ENCODE results near the gene ITGB6. TPM values are rescaled to one million over a fixed set of nuclear protein-coding genes. Genes with fewer than 3 reads are reported as not detected.

ITGB6 gene
- total and polyA plus RNA-seq, 2 donors (not counting 1 experiment from before 2014, with no cell fraction given), result 0.01 TPM; not detected in 1

DNA sequence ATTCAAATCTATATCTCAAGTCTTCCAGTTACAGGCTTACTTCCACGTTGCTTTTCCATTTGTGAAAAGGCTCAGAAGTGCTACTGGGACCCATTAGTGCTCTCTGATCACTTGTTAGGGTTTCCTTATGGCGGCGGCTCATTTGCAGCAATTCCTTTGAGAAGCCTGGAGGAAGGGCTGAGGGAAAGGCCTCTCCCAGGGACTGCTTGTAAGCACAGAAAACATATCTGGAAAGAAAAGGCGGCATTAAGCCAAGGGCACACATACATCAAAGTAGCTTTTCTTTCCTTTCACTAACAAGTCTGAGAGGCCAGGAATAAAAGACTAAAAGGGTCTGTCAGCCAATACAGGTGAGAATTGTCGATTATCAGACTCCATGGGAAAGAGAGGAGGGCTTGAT, 39.4 kb upstream of the ITGB6 start:
- H3K4me1 ChIP-seq (ENCODE audit: control insufficient read depth, extremely low read depth, insufficient read depth, low read length), result peaks cover 5% of the 10 kb centered on the region
- H2AFZ ChIP-seq (ENCODE audit: low read length), result no peak overlapping the region
- H3K27me3 ChIP-seq (ENCODE audit: control insufficient read depth, insufficient read depth, low read length), result no peaks in the 10 kb centered on the region
- H3K9me3 ChIP-seq (ENCODE audit: control insufficient read depth, insufficient read depth, low read depth, low read length), result no peaks in the 10 kb centered on the region
- no peak overlapping the region for H3K4me3 ChIP-seq (replicated peaks in 1 of 4; ENCODE audit: control extremely low read depth in 1 of 4, insufficient read depth in 1 of 4, low read depth in 3 of 4, low read length in 4 of 4)
- no peak overlapping the region for H3K4me2 ChIP-seq (ENCODE audit: extremely low read depth, insufficient read depth, low read length)
- H4K20me1 ChIP-seq (ENCODE audit: control insufficient read depth, extremely low read depth, insufficient read depth, low read length), result no peaks in the 10 kb centered on the region
- no peak for TF ChIP-seq EZH2 (IDR thresholded peaks at IDR 0.05; ENCODE audit: low read length, missing control alignments)
- TF ChIP-seq, protein P1, sequence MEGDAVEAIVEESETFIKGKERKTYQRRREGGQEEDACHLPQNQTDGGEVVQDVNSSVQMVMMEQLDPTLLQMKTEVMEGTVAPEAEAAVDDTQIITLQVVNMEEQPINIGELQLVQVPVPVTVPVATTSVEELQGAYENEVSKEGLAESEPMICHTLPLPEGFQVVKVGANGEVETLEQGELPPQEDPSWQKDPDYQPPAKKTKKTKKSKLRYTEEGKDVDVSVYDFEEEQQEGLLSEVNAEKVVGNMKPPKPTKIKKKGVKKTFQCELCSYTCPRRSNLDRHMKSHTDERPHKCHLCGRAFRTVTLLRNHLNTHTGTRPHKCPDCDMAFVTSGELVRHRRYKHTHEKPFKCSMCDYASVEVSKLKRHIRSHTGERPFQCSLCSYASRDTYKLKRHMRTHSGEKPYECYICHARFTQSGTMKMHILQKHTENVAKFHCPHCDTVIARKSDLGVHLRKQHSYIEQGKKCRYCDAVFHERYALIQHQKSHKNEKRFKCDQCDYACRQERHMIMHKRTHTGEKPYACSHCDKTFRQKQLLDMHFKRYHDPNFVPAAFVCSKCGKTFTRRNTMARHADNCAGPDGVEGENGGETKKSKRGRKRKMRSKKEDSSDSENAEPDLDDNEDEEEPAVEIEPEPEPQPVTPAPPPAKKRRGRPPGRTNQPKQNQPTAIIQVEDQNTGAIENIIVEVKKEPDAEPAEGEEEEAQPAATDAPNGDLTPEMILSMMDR (conservative IDR thresholded peaks at IDR 0.05 in 1 of 2, IDR thresholded peaks at IDR 0.05 in 1 of 2; ENCODE audit: low read depth in 1 of 2, low read length in 2 of 2), result no peak
- no peak for DNase-seq (ENCODE audit: low read depth in 2 of 2)
- H3K79me2 ChIP-seq (ENCODE audit: control insufficient read depth, insufficient read depth, low read length), result no peaks in the 10 kb centered on the region
- H3K36me3 ChIP-seq (ENCODE audit: control insufficient read depth, insufficient read depth, low read length), result no peaks in the 10 kb centered on the region
- no peak overlapping the region for H3K9ac ChIP-seq (ENCODE audit: insufficient read depth, low read length)
- H3K27ac ChIP-seq (ENCODE audit: insufficient read depth, low read length), result no peak overlapping the region

DNA sequence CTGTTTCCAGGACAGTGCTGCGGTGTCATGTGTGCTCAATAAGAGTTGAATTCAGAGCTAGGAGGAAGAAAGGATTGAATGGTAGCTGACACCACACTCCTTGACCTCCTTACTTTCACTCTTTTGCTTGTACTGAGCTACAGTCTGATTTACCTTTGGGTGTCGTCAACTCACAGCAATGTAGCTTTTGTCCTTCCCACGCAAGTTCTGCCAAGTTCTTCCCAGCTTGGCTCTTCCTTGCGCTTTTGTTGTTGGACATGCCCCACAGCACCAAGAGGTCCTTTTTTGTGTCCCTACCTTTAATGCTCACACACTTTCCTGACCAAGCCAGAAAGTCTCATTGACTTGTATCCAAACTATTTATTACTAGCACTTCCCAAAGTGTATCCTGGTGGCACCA, 38.3 kb upstream of the ITGB6 start:
- no peaks in the 10 kb centered on the region for H4K20me1 ChIP-seq (ENCODE audit: control insufficient read depth, extremely low read depth, insufficient read depth, low read length)
- TF ChIP-seq EZH2 (IDR thresholded peaks at IDR 0.05; ENCODE audit: low read length, missing control alignments), result no peak
- TF ChIP-seq, protein P1 (conservative IDR thresholded peaks at IDR 0.05 in 1 of 2, IDR thresholded peaks at IDR 0.05 in 1 of 2; ENCODE audit: low read depth in 1 of 2, low read length in 2 of 2), result no peak
- H3K9me3 ChIP-seq (ENCODE audit: control insufficient read depth, insufficient read depth, low read depth, low read length), result no peaks in the 10 kb centered on the region
- DNase-seq (ENCODE audit: low read depth in 2 of 2), result peak in 1 of 2 donors; percentile 56
- H2AFZ ChIP-seq (ENCODE audit: low read length), result no peak overlapping the region
- H3K9ac ChIP-seq (ENCODE audit: insufficient read depth, low read length), result no peak overlapping the region
- peaks cover 5% of the 10 kb centered on the region for H3K4me1 ChIP-seq (ENCODE audit: control insufficient read depth, extremely low read depth, insufficient read depth, low read length)
- no peak overlapping the region for H3K4me3 ChIP-seq (replicated peaks in 1 of 4; ENCODE audit: control extremely low read depth in 1 of 4, insufficient read depth in 1 of 4, low read depth in 3 of 4, low read length in 4 of 4)
- no peaks in the 10 kb centered on the region for H3K27me3 ChIP-seq (ENCODE audit: control insufficient read depth, insufficient read depth, low read length)
- no peaks in the 10 kb centered on the region for H3K36me3 ChIP-seq (ENCODE audit: control insufficient read depth, insufficient read depth, low read length)
- H3K79me2 ChIP-seq (ENCODE audit: control insufficient read depth, insufficient read depth, low read length), result no peaks in the 10 kb centered on the region
- no peak overlapping the region for H3K27ac ChIP-seq (ENCODE audit: insufficient read depth, low read length)
- no peak overlapping the region for H3K4me2 ChIP-seq (ENCODE audit: extremely low read depth, insufficient read depth, low read length)

DNA sequence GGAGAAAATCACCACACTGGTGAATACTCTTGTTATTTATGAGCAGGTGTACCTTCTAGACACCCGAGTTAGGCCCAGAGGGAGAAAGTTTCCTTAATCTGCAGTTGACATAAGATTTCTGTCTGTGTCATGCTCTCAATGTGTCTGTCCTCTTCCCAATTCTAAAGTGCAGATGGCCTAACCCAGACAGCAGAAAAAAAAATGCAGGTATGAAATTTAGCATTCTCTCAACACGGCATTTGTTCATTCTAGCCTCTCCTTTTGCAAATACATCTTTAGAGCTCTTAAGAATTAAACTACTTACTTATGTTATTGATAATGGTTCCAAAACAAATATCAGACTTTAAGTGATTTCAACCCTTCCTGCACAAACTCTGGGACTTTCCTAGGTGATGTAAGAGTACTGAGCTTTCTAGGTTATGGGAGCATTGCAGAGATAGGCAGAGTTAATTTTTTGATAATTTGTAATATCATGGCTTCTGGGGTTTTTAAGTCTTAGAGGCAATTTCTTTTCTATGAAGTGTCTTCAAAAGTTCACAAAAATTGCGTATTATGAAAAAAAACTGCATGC, 32.9 kb upstream of the ITGB6 start:
- H3K9me3 ChIP-seq (ENCODE audit: control insufficient read depth, insufficient read depth, low read depth, low read length), result no peaks in the 10 kb centered on the region
- H3K4me1 ChIP-seq (ENCODE audit: control insufficient read depth, extremely low read depth, insufficient read depth, low read length), result peaks cover 4% of the 10 kb centered on the region
- H2AFZ ChIP-seq (ENCODE audit: low read length), result no peak overlapping the region
- H3K9ac ChIP-seq (ENCODE audit: insufficient read depth, low read length), result no peak overlapping the region
- no peak overlapping the region for H3K4me2 ChIP-seq (ENCODE audit: extremely low read depth, insufficient read depth, low read length)
- no peak for DNase-seq (ENCODE audit: low read depth in 2 of 2)
- H3K36me3 ChIP-seq (ENCODE audit: control insufficient read depth, insufficient read depth, low read length), result no peaks in the 10 kb centered on the region
- TF ChIP-seq EZH2 (IDR thresholded peaks at IDR 0.05; ENCODE audit: low read length, missing control alignments), result no peak
- TF ChIP-seq, protein P1 (conservative IDR thresholded peaks at IDR 0.05 in 1 of 2, IDR thresholded peaks at IDR 0.05 in 1 of 2; ENCODE audit: low read depth in 1 of 2, low read length in 2 of 2), result no peak
- H3K4me3 ChIP-seq (replicated peaks in 1 of 4; ENCODE audit: control extremely low read depth in 1 of 4, insufficient read depth in 1 of 4, low read depth in 3 of 4, low read length in 4 of 4), result no peak overlapping the region
- no peaks in the 10 kb centered on the region for H4K20me1 ChIP-seq (ENCODE audit: control insufficient read depth, extremely low read depth, insufficient read depth, low read length)
- H3K27ac ChIP-seq (ENCODE audit: insufficient read depth, low read length), result no peak overlapping the region
- H3K27me3 ChIP-seq (ENCODE audit: control insufficient read depth, insufficient read depth, low read length), result no peaks in the 10 kb centered on the region
- no peaks in the 10 kb centered on the region for H3K79me2 ChIP-seq (ENCODE audit: control insufficient read depth, insufficient read depth, low read length)
